ENCODE results near the gene TMPRSS9. TPM values are rescaled to one million over a fixed set of nuclear protein-coding genes. Genes with fewer than 3 reads are reported as not detected.
"Not testable (repeated sequence)": the region's sequence is repeated elsewhere in the genome, so short reads cannot be mapped to it uniquely, and the experiment has no call there.

Gene TMPRSS9
- polyA plus RNA-seq, 4 donors = 0.13 to 0.29 (median 0.26) TPM

DNA sequence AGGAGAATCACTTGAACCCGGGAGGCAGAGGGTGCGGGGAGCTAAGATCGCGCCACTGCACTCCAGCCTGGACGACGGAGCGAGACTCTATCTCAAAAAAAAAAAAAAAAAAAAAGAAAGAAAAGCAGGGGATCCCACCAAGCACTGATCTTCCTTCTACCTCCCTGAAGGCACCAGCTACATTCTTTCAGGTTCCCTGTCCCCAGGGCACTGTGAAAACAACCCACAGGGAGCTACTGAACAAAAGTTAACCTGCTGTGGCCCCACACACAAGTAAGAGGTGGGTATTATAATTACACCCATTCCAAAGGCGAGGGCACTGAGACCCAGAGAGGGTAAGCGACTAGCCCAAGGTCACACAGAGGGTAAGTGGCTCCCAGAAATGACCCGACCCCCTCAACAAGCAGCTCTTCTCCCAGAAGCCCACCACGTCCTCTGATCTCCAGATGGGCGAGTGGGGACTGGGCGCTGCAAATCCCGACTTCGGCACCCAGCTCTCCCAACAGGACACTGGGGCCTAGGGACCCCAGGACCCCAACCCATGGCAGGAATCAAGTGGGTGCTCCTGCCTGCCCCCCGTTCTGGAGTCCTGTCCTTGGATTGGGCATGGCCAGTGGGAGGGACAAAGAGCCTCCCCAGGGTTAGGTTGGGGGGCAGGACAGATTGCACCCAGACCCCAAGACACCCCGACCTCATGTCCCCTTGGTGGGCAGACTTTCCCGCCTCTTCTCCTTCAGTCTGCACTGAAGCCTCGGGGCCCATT lies 94.3 kb downstream of the TMPRSS9 start:
- no peak for DNase-seq (ENCODE audit: low read depth in 4 of 4, low spot score in 3 of 4)

DNA sequence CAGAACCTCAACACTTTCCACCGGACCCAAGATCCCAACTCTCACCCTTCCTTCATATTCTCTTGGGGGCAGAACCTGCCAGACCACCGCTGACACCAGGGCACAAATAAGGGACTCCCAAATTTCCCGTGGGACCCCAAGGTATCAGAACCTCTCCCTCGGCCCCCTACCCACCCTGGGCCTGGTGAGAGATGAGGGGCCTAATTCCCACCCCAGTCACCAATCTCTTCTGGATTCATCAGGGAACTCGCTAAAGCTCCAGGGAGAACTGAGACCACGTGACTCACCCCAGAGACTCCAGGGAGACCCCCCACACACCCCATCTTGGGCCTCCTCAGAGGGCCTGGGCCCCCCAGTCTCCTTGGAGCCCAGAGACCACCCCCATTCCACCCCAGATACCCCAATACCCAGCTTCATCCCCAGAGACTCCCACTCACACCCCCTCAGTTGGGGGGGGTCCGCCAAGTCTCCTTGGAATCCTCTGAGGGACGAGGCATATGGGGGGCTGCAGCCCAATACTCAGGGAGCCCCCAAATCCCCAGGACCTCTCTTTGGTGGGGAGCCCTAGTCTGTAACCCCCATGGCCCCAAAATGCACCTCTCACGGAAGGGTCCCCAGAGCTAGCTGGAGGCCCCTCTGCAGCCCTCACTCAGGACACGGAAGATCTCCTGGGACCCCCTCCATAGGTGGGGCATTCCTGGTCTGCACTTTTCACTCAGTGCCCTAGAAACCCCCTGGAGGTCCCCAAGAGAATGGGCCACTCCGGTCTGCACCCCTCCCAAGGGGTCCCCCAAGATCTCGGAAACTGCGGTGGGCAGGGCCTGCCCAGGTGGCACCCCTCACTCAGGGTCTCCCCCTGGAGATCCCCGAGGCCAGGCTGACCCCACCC lies 95.1 kb downstream of the TMPRSS9 start:
- DNase-seq (ENCODE audit: low read depth in 4 of 4, low spot score in 3 of 4) = no peak

DNA sequence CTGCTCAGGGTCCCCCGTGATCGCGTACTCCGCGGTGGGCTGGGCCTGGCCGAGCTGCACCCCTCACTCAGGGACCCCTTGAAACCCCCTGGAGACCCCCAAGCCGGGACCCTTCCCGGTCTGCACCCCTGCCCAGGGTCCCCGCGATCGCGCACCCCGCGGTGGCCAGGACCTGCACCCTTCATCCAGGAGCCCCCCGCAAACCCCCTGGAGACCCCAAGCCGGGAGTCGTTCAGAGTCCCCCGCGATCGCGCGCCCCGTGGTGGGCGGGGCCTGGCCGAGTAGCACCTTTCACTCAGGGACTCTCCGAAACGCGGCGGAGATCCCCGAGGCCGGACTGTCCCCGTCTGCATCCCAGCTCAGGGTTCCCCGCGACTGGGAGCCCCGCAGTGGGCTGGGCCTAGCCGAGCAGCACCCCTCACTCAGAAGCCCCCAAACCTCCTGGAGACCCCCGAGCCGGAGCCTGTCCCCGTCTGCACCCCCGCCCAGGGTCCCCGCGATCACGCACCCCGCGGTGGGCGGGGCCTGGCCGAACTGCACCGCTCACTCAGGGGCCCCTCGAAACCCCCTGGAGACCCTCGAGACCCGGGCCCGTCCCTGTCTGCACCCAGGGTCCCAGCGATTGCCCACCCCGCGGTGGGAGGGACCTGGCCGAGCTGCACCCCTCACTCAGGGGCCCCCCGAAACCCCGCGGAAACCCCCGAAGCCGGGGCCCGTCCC lies 95.9 kb downstream of the TMPRSS9 start:
- DNase-seq (ENCODE audit: low read depth in 4 of 4, low spot score in 3 of 4) = no peak

DNA sequence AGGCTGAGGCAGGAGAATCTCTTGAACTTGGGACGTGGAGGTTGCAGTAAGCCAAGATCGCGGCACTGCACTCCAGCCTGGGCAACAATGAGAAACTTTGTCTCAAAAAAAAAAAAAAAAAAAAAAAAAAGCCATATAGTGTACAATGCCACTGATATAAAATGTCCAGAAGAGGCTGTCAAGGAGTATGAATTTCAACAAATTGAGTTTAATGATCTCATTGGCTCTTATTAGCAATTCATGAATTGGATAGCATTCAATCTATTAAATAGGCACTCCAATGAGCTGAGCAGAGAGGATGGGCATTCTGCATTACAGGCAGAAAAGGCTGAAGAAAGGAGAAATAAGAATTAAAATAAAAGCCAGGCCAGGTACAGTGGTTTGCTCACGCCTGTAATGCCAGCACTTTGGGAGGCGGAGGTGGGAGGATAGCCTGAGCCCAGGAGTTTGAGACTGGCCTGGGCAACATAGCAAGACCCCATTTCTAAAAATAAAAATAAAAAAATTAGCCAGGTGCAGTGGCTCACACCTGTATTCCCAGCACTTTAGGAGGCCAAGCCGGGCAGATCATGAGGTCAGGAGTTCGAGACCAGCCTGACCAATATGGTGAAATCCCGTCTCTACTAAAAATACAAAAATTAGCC lies 97.5 kb downstream of the TMPRSS9 start:
- DNase-seq (ENCODE audit: low read depth in 4 of 4, low spot score in 3 of 4) = no peak

DNA sequence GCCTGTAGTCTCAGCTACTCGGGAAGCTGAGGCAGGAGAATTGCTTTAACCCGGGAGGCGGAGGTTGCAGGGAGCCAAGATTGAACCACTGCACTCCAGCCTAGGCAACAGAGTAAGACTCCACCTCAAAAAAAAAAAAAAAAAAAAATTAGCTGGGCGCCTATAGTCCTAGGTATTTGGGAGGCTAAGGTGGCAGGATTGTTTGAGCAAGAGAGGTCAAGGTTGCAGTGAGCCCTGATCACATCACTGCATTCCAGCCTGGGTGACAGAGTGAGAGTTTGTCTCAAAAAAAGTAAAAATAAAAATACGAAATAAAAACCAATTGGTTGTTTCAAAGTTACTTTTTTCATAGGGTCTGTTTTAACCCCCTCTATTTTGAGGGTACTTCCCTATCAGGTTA lies 98.0 kb downstream of the TMPRSS9 start:
- no peak for DNase-seq (ENCODE audit: low read depth in 4 of 4, low spot score in 3 of 4)

DNA sequence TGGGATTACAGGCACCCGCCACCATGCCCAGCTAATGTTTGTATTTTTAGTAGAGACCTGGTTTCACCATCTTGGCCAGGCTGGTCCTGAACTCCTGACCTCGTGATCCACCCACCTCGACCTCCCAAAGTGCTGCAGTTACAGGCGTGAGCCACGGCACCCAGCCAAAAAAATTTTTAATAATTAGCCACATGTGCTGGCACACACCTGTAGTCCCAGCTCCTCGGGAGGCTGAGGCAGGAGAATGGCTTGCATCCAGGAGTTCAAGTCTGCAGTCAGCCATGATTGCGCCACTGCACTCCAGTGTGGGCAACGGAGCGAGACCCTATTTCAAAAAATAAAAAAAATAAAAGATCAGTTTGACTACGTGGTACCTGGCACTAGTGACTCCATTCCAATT lies 98.7 kb downstream of the TMPRSS9 start:
- not testable (repeated sequence) for DNase-seq (ENCODE audit: low read depth in 4 of 4, low spot score in 3 of 4)

DNA sequence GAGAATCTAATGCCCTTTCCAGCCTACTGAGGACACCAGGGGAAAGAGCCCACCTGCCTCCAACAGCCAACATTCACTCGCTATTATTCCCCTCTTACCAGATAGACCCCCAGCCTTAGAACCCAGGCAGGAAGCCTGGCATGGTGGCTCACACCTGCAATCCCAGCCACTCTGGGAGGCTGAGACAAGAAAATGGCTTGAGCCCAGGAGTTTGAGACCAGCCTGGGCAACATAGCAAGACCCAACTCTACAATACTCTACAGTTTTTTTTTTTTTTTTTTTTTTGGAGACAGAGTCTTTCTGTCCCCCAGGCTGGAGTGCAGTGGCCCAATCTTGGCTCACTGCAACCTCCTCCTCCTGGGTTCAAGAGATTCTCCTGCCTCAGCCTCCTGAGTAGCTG lies 100.2 kb downstream of the TMPRSS9 start:
- no peak for DNase-seq (ENCODE audit: low read depth in 4 of 4, low spot score in 3 of 4)

DNA sequence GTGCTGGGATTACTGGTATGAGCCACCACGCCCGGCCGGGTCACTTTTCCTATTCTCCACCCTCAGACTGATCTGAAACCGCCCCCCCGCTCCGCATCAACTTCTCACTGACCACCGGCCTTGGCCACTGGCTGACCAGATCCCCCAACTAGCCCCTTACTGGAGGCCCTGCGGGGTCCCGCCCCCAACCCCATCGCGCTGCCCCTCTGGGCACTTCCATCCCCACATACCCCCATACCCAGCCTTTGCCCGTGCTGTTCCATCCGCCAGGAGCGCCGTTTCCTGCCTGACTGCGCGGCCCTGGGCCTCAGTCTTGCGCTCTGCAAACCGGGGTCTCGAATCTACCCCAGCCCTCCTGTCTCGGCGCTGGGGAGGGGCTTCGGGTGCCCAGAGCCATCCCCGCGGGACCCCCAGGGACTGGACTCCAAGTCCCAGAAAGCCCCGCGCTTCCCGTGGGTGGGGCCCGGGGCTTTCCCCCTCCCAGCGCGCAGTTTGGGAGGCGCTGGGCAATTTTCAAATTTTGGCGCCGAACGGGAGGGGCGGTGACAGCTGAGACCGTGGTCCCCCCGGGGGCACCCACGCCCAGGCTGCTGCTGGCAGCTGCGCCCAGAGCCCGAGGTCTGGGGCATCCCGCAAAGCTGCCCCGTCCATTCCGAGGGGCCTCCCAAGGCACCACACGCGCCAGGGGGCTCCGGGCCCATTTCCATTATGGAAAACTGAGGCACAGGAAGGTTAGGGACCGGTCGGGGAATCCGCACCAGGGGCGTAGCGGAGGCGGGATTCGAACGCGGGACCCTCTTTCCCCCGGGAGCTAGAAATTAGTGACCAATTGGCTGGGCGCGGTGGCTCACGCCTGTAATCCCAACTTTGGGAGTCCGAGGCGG lies 101.9 kb downstream of the TMPRSS9 start:
- no peak for DNase-seq (ENCODE audit: low read depth in 4 of 4, low spot score in 3 of 4)

DNA sequence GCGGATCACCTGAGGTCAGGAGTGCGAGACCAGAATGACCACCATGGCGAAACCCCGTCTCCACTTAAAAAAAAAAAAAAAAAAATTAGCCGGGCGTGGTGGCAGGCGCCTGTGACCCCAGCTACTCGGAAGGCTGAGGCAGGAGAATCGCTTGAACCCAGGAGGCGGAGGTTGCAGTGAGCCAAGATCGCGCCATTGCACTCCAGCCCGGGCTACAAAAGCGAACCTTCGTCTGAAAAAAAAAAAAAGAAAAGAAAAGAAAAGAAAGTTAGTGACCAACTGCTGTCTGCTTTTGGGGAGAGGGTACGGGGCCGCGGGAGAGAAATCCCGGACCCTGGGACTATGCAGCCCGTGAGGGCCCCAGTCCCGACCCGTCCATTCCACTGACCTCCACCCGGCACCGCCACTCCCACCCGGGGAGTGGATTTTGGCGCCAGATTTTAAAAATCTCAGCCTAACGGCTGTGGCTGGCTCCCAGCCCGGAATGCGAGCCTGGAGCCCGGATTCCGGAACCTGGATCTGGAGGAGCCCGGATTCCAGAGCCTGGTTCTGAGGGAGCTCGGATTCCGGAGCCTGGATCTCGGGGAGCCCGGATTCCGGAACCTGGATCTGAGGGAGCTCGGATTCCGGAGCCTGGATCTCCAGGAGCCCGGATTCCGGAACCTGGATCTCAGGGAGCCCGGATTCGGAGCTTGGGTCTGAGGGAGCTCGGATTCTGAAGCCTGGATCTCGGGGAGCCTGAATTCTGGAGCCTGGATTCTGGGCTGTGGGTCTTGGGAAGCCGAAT lies 102.8 kb downstream of the TMPRSS9 start:
- peak; percentile 82 to 96 (median 94) for DNase-seq (ENCODE audit: low read depth in 4 of 4, low spot score in 3 of 4)

DNA sequence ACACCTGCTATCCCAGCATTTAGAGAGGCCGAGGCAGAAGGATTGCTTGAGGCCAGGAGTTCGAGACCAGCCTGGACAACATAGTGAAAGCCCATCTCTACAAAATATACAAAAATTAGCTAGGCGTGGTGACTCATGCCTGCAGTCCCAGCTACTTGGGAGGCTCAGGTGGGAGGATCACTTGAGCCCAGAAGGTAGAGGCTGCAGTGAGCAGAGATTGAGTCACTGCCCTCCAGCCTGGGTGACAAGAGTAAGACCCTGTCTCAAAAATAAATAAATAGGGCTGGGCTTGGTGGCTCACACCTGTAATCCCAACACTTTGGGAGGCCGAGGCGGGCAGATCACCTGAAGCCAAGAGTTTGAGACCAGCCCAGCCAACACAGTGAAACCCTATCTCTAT lies 103.6 kb downstream of the TMPRSS9 start:
- DNase-seq (ENCODE audit: low read depth in 4 of 4, low spot score in 3 of 4) = not testable (repeated sequence)

DNA sequence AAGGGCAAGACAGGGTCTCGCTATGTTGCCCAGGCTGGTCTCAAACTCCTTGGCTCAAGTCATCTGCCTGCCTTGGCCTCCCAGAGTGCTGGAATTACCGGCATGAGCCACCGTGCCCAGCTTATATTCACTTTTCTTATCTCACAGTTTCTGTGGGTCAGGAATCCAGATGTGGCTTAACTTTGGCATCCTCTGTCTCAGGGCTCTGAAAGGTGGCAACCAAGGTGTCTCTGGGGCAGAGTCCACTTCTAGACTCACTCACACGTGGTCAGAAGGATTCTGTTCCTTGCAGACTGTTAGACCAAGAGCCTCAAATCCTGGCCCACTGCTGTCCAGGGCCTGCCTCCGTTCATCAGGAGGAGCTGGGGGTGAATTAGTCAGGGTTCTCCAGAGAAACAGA lies 104.3 kb downstream of the TMPRSS9 start:
- DNase-seq (ENCODE audit: low read depth in 4 of 4, low spot score in 3 of 4) = no peak

DNA sequence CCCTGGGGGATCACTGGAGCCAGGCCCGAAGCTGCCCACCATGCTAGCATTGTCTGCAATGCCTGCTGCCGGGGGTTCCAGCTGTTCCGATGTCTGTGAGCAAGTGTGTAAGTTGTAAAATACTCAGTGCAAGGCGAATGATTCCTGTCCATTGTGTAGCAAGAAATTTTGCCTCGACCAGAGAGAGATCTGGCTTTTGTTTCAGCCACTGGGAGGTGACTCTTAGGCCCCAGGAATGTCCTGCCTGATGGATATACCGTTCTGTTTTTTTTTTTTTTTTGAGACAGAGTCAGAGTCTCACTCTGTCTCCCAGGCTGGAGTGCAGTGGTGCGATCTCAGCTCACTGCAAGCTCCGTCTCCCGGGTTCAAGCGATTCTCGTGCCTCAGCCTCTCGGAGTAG lies 108.5 kb downstream of the TMPRSS9 start:
- DNase-seq (ENCODE audit: low read depth in 4 of 4, low spot score in 3 of 4) = no peak

DNA sequence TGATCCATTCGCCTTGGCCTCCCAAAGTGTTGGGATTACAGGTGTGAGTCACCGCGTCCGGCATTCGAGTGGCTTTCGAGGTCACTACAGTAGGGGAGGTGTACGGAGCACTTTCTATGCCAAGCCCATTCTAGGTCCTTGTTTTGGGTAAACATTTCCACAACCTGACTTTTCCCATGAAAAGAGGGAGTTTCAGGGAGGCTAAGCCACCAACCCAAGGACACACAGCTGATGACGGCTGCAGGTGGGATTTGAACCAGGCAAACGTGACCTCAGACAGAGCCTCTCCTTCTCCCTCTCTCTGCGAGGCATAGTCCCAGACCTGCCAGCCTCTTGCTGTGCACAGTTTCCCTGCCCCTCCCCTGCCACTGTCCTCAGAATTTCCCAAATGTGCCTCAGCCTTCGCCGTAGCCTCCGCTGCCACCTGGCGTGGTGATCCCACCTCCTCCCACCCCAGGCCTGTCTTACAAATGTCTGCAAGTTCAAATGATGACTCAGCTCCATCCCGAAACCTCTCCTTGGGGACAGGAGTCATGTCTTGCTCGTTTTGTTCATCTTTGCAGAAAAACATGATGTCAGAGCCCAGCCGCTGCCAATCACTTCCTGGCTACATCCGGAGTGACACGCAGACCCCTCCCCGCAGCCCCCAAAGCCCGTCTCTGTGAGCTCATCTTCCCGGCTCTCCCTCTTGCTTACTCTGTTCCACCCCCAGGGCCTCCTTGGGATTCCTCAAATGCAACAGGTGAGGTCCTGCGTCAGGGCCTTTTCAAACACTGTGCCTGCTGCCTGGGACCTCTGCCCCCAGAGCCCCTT lies 109.2 kb downstream of the TMPRSS9 start:
- DNase-seq (ENCODE audit: low read depth in 4 of 4, low spot score in 3 of 4) = no peak

DNA sequence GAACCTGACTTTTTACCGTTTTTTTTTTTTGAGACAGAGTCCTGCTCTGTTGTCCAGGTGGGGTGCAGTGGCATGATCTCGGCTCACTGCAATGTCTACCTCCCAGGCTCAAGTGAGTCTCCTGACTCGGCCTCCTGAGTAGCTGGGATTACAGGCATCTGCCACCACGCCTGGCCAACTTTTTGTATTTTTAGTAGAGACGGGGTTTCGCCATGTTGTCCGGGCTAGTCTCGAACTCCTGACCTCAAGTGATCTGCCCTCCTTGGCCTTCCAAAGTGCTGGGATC lies 109.8 kb downstream of the TMPRSS9 start:
- DNase-seq (ENCODE audit: low read depth in 4 of 4, low spot score in 3 of 4) = not testable (repeated sequence)

DNA sequence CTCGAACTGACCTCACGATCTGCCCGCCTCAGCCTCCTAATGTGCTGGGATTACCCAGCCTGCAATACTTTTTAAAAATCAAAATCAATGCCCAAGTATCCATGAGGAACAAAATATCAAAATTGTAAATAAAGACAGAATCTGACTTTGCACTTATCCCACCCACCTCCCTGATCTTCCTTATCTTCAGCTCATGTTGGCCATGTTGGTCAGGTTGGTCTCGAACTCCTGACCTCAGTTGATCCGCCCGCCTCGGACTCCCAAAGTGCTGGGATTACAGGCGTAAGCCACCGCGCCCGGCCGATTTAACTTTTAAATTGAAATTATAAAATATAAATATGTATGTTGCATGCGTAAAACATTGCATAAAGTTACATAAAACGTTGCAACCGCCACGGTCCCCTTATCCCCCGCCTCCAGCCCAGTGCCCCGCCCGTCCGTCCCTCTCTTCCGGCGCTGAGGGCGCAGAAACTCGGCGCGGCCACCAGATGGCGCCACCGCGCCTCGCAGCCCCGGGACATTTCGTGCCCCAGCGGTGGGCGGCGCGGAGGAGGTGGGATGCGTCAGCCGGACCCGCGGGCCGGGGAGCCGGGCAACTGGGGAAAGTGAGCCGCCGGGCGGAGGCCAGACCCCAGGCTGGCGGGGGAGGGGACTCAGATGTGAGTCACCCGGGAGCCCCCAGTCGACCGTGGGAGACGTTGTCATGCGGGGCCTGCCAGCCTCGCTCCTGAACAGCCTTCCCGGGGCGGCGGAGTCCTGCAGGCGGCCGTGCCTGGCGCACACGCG lies 114.4 kb downstream of the TMPRSS9 start:
- DNase-seq (ENCODE audit: low read depth in 4 of 4, low spot score in 3 of 4) = no peak

DNA sequence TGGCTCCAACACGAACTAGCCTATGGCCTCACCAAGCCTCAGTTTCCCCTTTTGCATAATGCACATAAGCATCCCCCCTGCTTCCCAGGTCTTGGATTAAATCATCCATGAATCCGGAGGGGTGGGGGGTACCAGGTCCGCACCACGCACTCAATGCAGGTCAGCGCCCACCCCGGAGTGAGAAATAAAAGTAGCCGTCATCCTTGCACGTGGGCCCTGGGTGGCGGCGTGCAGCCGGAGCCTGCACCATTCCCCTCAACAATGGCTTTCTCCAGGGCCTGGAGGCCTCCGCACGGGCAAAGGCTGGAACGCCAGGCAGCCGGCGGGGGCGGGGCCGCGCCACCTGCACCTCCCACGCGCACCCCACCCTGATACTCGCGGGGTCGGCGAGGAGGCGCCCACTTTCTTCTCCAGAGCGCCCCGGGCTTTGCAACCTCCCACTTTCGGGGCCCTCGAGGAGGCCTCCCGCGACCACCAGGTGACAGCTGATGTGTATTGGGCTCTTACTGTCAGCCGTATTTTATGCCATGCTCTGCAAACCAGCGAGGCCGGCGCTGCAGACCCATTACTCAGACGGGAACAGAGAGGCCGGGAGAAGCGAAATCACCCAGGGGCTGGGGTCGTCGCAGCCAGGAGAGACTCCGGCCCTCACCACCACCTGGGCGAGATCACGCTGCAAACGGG lies 115.1 kb downstream of the TMPRSS9 start:
- no peak for DNase-seq (ENCODE audit: low read depth in 4 of 4, low spot score in 3 of 4)

Data from right renal pelvis (tissue), 4 donors.